ENCODE results near the gene PAK4. TPM values are rescaled to one million over a fixed set of nuclear protein-coding genes. Genes with fewer than 3 reads are reported as not detected.
A peak's percentile ranks its signal among the peaks of the same experiment; 100 is the strongest.

PAK4 gene
- total and polyA plus RNA-seq, 9 of the 15 experiments (the other 6 are each of a cell fraction or from before 2014, with no cell fraction given) = 0.21 to 33.5 (median 5.8) TPM

- TF ChIP-seq ZSCAN32 (CRISPR knock-in tag; IDR thresholded peaks at IDR 0.05) (no peak), CBX1 (IDR thresholded peaks at IDR 0.05; ENCODE audit: low read depth) (0 out of 2 replicates have a peak, but pooled peaks have one; percentile 21), SPI1 (IDR thresholded peaks at IDR 0.05; ENCODE audit: borderline replicate concordance, low read depth, low read length) (0 out of 2 replicates have a peak, but pooled peaks have one; percentile 16), ZNF280A (IDR thresholded peaks at IDR 0.05; ENCODE audit: low read depth, partially characterized antibody) (no peak), ZNF280B (CRISPR knock-in tag; IDR thresholded peaks at IDR 0.05) (no peak), SMARCA5 (IDR thresholded peaks at IDR 0.05) (peak; percentile 73; the same call in 1 of the 2 replicates), ZFP36 (IDR thresholded peaks at IDR 0.05; ENCODE audit: low read depth, low read length, partially characterized antibody) (peak; percentile 82)
Observed at GRCh38 chr19:39194832-39195542, 69.4 kb downstream of the PAK4 start (continued).
